HCT116 (cell line): ENCODE data around the gene CHAD. TPM values are rescaled to one million over a fixed set of nuclear protein-coding genes. Genes with fewer than 3 reads are reported as not detected.

Experiments used
- ATAC-seq: fragments of 200-7000 bp; cut with Tn5 transposase; 2 replicates; pipeline ENCODE4 v1.9.1; 2020; ENCODE audit warnings: mild to moderate bottlenecking, moderate library complexity
- BruUV-seq: library from RNA; stranded (reverse); fragments of 400-500 nt; replicated peaks from 2 replicates; lab custom pipeline; 2021; lab: Mats Ljungman, UMichigan
- CTCF ChIA-PET: fragments of 300-600 bp; sonication (Branson Sonifier 250); formaldehyde crosslinking; loops from one replicate; lab custom pipeline; 2021; ENCODE audit warnings: antibody characterized with exemption; lab: Charles Lee
- POLR2A ChIA-PET: fragments of 300-600, 350-600 bp; sonication (Branson Sonifier 250); formaldehyde crosslinking; loops from one replicate; lab custom pipeline; 2021; ENCODE audit warnings: antibody characterized with exemption; lab: Charles Lee
- RAD21 ChIA-PET, 2 experiments: fragments of 300-600 bp; sonication (Branson Sonifier 250); formaldehyde crosslinking; loops; one replicate each; lab custom pipeline; 2023; ENCODE audit warnings: low total read pairs in 2 of 2; ENCODE audit not compliant: uncharacterized antibody in 2 of 2, unreplicated experiment in 2 of 2, low non-redundant PET in 1 of 2; lab: Charles Lee
- DNase-seq: peaks from one replicate; pipeline ENCODE4 v3.0.0-alpha.2; 2010; ENCODE audit warnings: low read depth, low spot score
- H2AFZ ChIP-seq: fragments of 200-600 bp; shearing (Covaris generic), sonication (generic); 2 replicates; pipeline ENCODE4 v1.6.1; 2017; ENCODE audit warnings: low read depth, mixed run types, mixed read lengths, antibody characterized with exemption, low read length; ENCODE audit not compliant: poor library complexity, severe bottlenecking
- H3K27ac ChIP-seq: 2 replicates; pipeline ENCODE4 v1.5.1; 2012; ENCODE audit warnings: low read depth, low read length
- H3K27me3 ChIP-seq: fragments of 200-600 bp; sonication (generic); 2 replicates; pipeline ENCODE4 v1.6.1; 2016; ENCODE audit warnings: mixed run types, low read length, mixed read lengths; ENCODE audit not compliant: insufficient read depth
- H3K36me3 ChIP-seq, 2 experiments: fragments of 200-500 bp in 1 of 2; fragments of 200-600 bp in 1 of 2; sonication (Bioruptor generic) in 1 of 2; sonication (generic) in 1 of 2; 2 replicates each; pipeline versions ENCODE4 v1.5.1 to v1.6.1; 2014 to 2016; ENCODE audit warnings: low read length in 2 of 2, inconsistent platforms in 1 of 2, mixed read lengths in 1 of 2, mixed run types in 1 of 2; ENCODE audit not compliant: insufficient read depth in 2 of 2, control insufficient read depth in 1 of 2
- H3K4me1 ChIP-seq, 2 experiments: fragments of 200-600 bp in 1 of 2; sonication (generic) in 1 of 2; 2 replicates each; pipeline versions ENCODE4 v1.5.1 to v1.6.1; 2012 to 2017; ENCODE audit warnings: low read length in 2 of 2, inconsistent platforms in 1 of 2, mild to moderate bottlenecking in 1 of 2, mixed read lengths in 1 of 2, mixed run types in 1 of 2, moderate library complexity in 1 of 2; ENCODE audit not compliant: insufficient read depth in 2 of 2, control insufficient read depth in 1 of 2
- H3K4me2 ChIP-seq: fragments of 200-600 bp; sonication (generic); 2 replicates; pipeline ENCODE4 v1.6.1; 2017; ENCODE audit warnings: mixed run types, low read length, mixed read lengths
- H3K4me3 ChIP-seq, 2 experiments: fragments of 200-600 bp in 1 of 2; sonication (generic) in 1 of 2; replicated peaks in 1 of 2; 2 replicates each; pipeline ENCODE4 v1.5.1; 2011 to 2016; ENCODE audit warnings: low read length in 2 of 2, control low read depth in 1 of 2, low read depth in 1 of 2, mild to moderate bottlenecking in 1 of 2, mixed read lengths in 1 of 2, mixed run types in 1 of 2
- H3K79me2 ChIP-seq: fragments of 200-600 bp; sonication (generic); 2 replicates; pipeline ENCODE4 v1.6.1; 2017; ENCODE audit warnings: mild to moderate bottlenecking, mixed run types, low read length, moderate library complexity, mixed read lengths; ENCODE audit not compliant: insufficient read depth
- H3K9ac ChIP-seq: fragments of 200-600 bp; sonication (generic); 2 replicates; pipeline ENCODE4 v1.6.1; 2016; ENCODE audit warnings: low read length, mixed read lengths
- H3K9me2 ChIP-seq: fragments of 200-600 bp; sonication (generic), shearing (Covaris generic); 2 replicates; pipeline ENCODE4 v1.6.1; 2017; ENCODE audit warnings: mixed run types, mild to moderate bottlenecking, moderate library complexity; ENCODE audit not compliant: insufficient read depth
- H3K9me3 ChIP-seq, 2 experiments: fragments of 200-500 bp in 1 of 2; fragments of 200-600 bp in 1 of 2; sonication (Bioruptor generic) in 1 of 2; sonication (generic) in 1 of 2; 2 replicates each; pipeline ENCODE4 v1.6.1; 2014 to 2017; ENCODE audit warnings: low read length in 2 of 2, mixed read lengths in 2 of 2, inconsistent platforms in 1 of 2, low read depth in 1 of 2, mild to moderate bottlenecking in 1 of 2, mixed run types in 1 of 2, moderate library complexity in 1 of 2; ENCODE audit not compliant: control insufficient read depth in 1 of 2, insufficient read depth in 1 of 2
- H4K20me1 ChIP-seq: fragments of 200-600 bp; sonication (generic), shearing (Covaris generic); 2 replicates; pipeline ENCODE4 v1.6.1; 2017; ENCODE audit warnings: mixed run types, mild to moderate bottlenecking, moderate library complexity; ENCODE audit not compliant: insufficient read depth
- CBX3 ChIP-seq: IDR thresholded peaks from 2 replicates; pipeline ENCODE4 v1.6.1; 2012; ENCODE audit warnings: low read depth
- CEBPB ChIP-seq: IDR thresholded peaks from 2 replicates; pipeline ENCODE4 v1.6.1; 2012; ENCODE audit warnings: low read depth
- EGR1 ChIP-seq: IDR thresholded peaks from 2 replicates; pipeline ENCODE4 v1.6.1; 2012; ENCODE audit warnings: low read depth
- POLR2AphosphoS5 ChIP-seq: IDR thresholded peaks from 2 replicates; pipeline ENCODE4 v1.6.1; 2011; ENCODE audit warnings: mild to moderate bottlenecking, low read depth, low read length, moderate library complexity
- YY1 ChIP-seq: IDR thresholded peaks from 2 replicates; pipeline ENCODE4 v1.6.1; 2011; ENCODE audit warnings: low read length, low read depth, moderate library complexity, mild to moderate bottlenecking; ENCODE audit not compliant: insufficient replicate concordance; ENCODE audit errors: extremely low read depth
- ZFX ChIP-seq: fragments of 450-650 bp; IDR thresholded peaks from 2 replicates; pipeline ENCODE4 v1.6.1; 2017
- intact Hi-C: fragments of 100-400 bp; cut with micrococcal nuclease; formaldehyde crosslinking; loops from 2 replicates; pipeline ENCODE4 v1.10.0; 2022
- total RNA-seq: library from RNA; stranded (reverse); gene quantifications from one replicate; pipeline ENCODE4 v1.2.1, GENCODE V29; 2021; ENCODE audit not compliant: unreplicated experiment
- TF ChIP-seq, protein P1 (sequence below): IDR thresholded peaks from 2 replicates; pipeline ENCODE4 v1.6.1; 2011; ENCODE audit warnings: mild to moderate bottlenecking, low read length, moderate library complexity; ENCODE audit not compliant: insufficient replicate concordance; ENCODE audit errors: extremely low read depth
- TF ChIP-seq, protein P2 (sequence below), 3 experiments: fragments of 200-600 bp in 1 of 3; sonication (generic) in 1 of 3; IDR thresholded peaks in 2 of 3; conservative IDR thresholded peaks in 1 of 3; 2 replicates each; pipeline ENCODE4 v1.5.1; 2012 to 2017; ENCODE audit warnings: low read depth in 2 of 3, low read length in 2 of 3, antibody characterized with exemption in 1 of 3, borderline replicate concordance in 1 of 3, control low read depth in 1 of 3, mild to moderate bottlenecking in 1 of 3, mixed read lengths in 1 of 3, mixed run types in 1 of 3, moderate library complexity in 1 of 3; ENCODE audit not compliant: insufficient read depth in 1 of 3
- TF ChIP-seq, protein P3 (sequence below): IDR thresholded peaks from 2 replicates; pipeline ENCODE4 v1.6.1; 2012

Gene CHAD
- total RNA-seq, 1 experiment from 2014 or later: not detected

DNA sequence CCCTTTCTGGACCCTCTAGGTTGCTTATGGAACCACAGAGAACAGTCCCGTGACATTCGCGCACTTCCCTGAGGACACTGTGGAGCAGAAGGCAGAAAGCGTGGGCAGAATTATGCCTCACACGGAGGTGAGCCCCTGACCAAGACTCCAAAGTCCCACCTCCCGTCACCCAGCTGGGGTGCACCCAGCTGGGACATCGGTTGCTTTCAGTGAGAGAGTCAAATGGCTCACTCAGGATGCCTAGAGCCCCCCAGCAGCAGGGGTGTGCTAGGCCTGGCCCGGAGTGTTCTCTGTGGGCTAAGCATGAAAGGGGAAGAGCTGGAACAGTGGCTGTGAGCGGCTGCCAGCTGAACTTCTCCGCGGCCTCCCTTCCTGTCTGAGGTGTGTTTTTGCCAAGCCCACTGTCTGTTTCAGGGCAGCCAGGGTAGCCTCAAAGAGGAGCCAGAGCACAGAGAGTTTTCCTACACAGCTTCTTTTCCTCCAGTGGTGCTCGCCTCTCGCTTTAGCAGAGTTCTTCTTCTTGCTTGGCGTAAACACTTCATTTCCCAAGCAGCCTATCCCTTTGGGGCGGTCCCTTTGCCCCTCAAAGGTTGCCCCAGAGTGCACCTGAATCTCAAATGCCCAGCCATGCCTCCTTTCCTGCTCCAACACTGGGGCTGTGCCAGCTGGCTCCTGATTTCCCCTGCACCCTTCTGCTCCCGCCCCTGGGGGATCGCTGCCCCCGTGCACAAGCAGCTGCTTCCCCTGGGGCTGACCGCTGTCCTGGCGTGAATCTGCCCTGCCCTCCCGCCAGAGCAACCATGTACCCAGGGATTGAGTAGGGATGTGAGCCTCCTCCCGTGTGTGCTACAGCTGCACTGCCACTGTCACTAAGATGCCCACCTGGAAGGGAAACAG lies 2.6 kb upstream of the CHAD start:
- intact Hi-C loops: no loop called here
- H3K36me3 ChIP-seq: no peaks in the 10 kb centered on the region
- POLR2A ChIA-PET: interaction anchor here (0.6 kb wide), 1 partner anchor 717 kb away, joined by 5 read pairs; no protein-coding TSS in a partner anchor
- CTCF ChIA-PET: no interaction called here
- no peak overlapping the region for H2AFZ ChIP-seq
- RAD21 ChIA-PET: no interaction called here
- no peak for TF ChIP-seq ZFX
- TF ChIP-seq, protein P1, sequence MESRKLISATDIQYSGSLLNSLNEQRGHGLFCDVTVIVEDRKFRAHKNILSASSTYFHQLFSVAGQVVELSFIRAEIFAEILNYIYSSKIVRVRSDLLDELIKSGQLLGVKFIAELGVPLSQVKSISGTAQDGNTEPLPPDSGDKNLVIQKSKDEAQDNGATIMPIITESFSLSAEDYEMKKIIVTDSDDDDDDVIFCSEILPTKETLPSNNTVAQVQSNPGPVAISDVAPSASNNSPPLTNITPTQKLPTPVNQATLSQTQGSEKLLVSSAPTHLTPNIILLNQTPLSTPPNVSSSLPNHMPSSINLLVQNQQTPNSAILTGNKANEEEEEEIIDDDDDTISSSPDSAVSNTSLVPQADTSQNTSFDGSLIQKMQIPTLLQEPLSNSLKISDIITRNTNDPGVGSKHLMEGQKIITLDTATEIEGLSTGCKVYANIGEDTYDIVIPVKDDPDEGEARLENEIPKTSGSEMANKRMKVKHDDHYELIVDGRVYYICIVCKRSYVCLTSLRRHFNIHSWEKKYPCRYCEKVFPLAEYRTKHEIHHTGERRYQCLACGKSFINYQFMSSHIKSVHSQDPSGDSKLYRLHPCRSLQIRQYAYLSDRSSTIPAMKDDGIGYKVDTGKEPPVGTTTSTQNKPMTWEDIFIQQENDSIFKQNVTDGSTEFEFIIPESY: no peak
- TF ChIP-seq, all 23 proteins: peak for 0
- no TSS peak for BruUV-seq
- DNase-seq: no peak
- H3K79me2 ChIP-seq: no peaks in the 10 kb centered on the region
- H3K9me3 ChIP-seq: no peaks in the 10 kb centered on the region
- H3K4me3 ChIP-seq: no peak overlapping the region
- no peak overlapping the region for H3K27ac ChIP-seq
- no peak for ATAC-seq
- no peak overlapping the region for H3K4me2 ChIP-seq
- peaks cover 4 to 10% of the 10 kb centered on the region in 2 experiments; a peak in 2 of 4 replicates for H3K4me1 ChIP-seq
- no peaks in the 10 kb centered on the region for H4K20me1 ChIP-seq
- no peaks in the 10 kb centered on the region for H3K9me2 ChIP-seq
- H3K27me3 ChIP-seq: no peaks in the 10 kb centered on the region
- H3K9ac ChIP-seq: no peak overlapping the region

DNA sequence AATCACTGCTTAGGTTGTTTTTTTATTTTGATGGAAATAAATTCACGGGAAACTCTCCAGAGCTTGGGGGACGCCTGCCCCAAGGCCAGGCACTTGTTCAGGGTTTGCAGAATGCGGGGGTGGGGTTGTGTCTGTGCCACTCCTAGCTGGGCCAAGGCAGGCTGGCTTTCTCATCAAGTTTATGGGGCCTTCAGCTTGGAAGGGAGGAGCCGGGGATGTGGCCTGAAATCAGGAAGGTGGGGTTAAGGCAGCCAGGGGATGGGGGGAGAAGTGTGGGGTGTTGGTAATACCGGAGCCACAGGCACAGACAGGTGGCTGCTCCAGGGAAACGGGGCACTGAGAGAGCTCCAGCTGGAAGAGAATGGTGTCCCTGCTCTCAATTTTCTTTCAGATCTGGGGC lies 1.7 kb upstream of the CHAD start:
- H3K9me3 ChIP-seq: no peaks in the 10 kb centered on the region
- no peak overlapping the region for H3K4me3 ChIP-seq
- H3K79me2 ChIP-seq: no peaks in the 10 kb centered on the region
- intact Hi-C loops: no loop called here
- DNase-seq: no peak
- H4K20me1 ChIP-seq: no peaks in the 10 kb centered on the region
- H3K9ac ChIP-seq: no peak overlapping the region
- H3K9me2 ChIP-seq: no peaks in the 10 kb centered on the region
- ChIA-PET POLR2A (no interaction called here), RAD21 (no interaction called here), CTCF (no interaction called here)
- no peak overlapping the region for H3K27ac ChIP-seq
- H3K27me3 ChIP-seq: no peaks in the 10 kb centered on the region
- ATAC-seq: no peak
- BruUV-seq: no TSS peak
- H3K4me1 ChIP-seq: peaks cover 4 to 16% of the 10 kb centered on the region in 2 experiments; a peak in 2 of 4 replicates
- H3K4me2 ChIP-seq: no peak overlapping the region
- H3K36me3 ChIP-seq: no peaks in the 10 kb centered on the region
- no peak for TF ChIP-seq CEBPB
- TF ChIP-seq, protein P1: no peak
- no peak for TF ChIP-seq EGR1
- no peak for TF ChIP-seq POLR2AphosphoS5
- no peak for TF ChIP-seq CBX3
- TF ChIP-seq, protein P2, sequence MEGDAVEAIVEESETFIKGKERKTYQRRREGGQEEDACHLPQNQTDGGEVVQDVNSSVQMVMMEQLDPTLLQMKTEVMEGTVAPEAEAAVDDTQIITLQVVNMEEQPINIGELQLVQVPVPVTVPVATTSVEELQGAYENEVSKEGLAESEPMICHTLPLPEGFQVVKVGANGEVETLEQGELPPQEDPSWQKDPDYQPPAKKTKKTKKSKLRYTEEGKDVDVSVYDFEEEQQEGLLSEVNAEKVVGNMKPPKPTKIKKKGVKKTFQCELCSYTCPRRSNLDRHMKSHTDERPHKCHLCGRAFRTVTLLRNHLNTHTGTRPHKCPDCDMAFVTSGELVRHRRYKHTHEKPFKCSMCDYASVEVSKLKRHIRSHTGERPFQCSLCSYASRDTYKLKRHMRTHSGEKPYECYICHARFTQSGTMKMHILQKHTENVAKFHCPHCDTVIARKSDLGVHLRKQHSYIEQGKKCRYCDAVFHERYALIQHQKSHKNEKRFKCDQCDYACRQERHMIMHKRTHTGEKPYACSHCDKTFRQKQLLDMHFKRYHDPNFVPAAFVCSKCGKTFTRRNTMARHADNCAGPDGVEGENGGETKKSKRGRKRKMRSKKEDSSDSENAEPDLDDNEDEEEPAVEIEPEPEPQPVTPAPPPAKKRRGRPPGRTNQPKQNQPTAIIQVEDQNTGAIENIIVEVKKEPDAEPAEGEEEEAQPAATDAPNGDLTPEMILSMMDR (IDR thresholded peaks at IDR 0.05 in 2 of 3, conservative IDR thresholded peaks at IDR 0.05 in 1 of 3; ENCODE audit: borderline replicate concordance in 1 of 3, insufficient read depth in 1 of 3, low read depth in 2 of 3, low read length in 2 of 3): no peak
- TF ChIP-seq, protein P3, sequence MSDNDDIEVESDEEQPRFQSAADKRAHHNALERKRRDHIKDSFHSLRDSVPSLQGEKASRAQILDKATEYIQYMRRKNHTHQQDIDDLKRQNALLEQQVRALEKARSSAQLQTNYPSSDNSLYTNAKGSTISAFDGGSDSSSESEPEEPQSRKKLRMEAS: no peak
- no peak for TF ChIP-seq YY1
- H2AFZ ChIP-seq: no peak overlapping the region
